Liver (tissue), 9 donors: ENCODE measurements around the gene LUC7L3. TPM values are rescaled to one million over a fixed set of nuclear protein-coding genes. Genes with fewer than 3 reads are reported as not detected.

Source experiments
- DNase-seq: peaks from one replicate; pipeline ENCODE4 v3.0.0-alpha.2; 2017; ENCODE audit warnings: low spot score
- H3K27ac ChIP-seq, 2 donors: one replicate each; pipeline ENCODE4 v1.7.0; 2013; ENCODE audit warnings: inconsistent platforms in 2 of 2, low read length in 2 of 2, control low read depth in 1 of 2, low read depth in 1 of 2, mild to moderate bottlenecking in 1 of 2
- H3K27me3 ChIP-seq, 4 donors: one replicate each; pipeline versions ENCODE4 v1.6.1 to v1.7.0; 2013; ENCODE audit warnings: low read length in 3 of 4, inconsistent platforms in 1 of 4, mild to moderate bottlenecking in 1 of 4, moderate library complexity in 1 of 4; ENCODE audit not compliant: control insufficient read depth in 4 of 4, insufficient read depth in 4 of 4
- H3K36me3 ChIP-seq, 4 donors: one replicate each; pipeline versions ENCODE4 v1.6.1 to v1.7.0; 2013; ENCODE audit warnings: low read length in 3 of 4, mild to moderate bottlenecking in 3 of 4, low read depth in 1 of 4, moderate library complexity in 1 of 4; ENCODE audit not compliant: control insufficient read depth in 4 of 4, insufficient read depth in 3 of 4
- H3K4me1 ChIP-seq, 4 donors: one replicate each; pipeline versions ENCODE4 v1.6.1 to v1.7.0; 2013; ENCODE audit warnings: low read length in 3 of 4, mild to moderate bottlenecking in 3 of 4, moderate library complexity in 1 of 4; ENCODE audit not compliant: control insufficient read depth in 4 of 4, insufficient read depth in 4 of 4
- H3K4me3 ChIP-seq, 3 donors: one replicate each; pipeline versions ENCODE4 v1.6.1 to v1.7.0; 2013; ENCODE audit warnings: low read length in 3 of 3, control low read depth in 1 of 3, low read depth in 1 of 3, mild to moderate bottlenecking in 1 of 3
- H3K9ac ChIP-seq, 2 donors: one replicate each; pipeline ENCODE4 v1.7.0; 2013; ENCODE audit warnings: low read length in 2 of 2, mild to moderate bottlenecking in 2 of 2, moderate library complexity in 2 of 2, control low read depth in 1 of 2, low read depth in 1 of 2
- H3K9me3 ChIP-seq, 4 donors: one replicate each; pipeline versions ENCODE4 v1.6.1 to v1.7.0; 2013; ENCODE audit warnings: low read length in 3 of 4; ENCODE audit not compliant: control insufficient read depth in 4 of 4
- EGR1 ChIP-seq, 2 donors: IDR thresholded peaks; 2 replicates each; pipeline ENCODE4 v1.6.1; 2016 to 2018; ENCODE audit warnings: antibody characterized with exemption in 2 of 2, low read depth in 2 of 2
- FOXA1 ChIP-seq: IDR thresholded peaks from 2 replicates; pipeline ENCODE4 v1.6.1; 2016; ENCODE audit warnings: antibody characterized with exemption
- FOXA2 ChIP-seq: IDR thresholded peaks from 2 replicates; pipeline ENCODE4 v1.6.1; 2016; ENCODE audit warnings: antibody characterized with exemption
- GABPA ChIP-seq, 2 donors: IDR thresholded peaks in 1 of 2; conservative IDR thresholded peaks in 1 of 2; 2 replicates each; pipeline ENCODE4 v1.6.1; 2016; ENCODE audit warnings: antibody characterized with exemption in 2 of 2, mild to moderate bottlenecking in 1 of 2, moderate library complexity in 1 of 2
- HNF4A ChIP-seq, 2 donors: conservative IDR thresholded peaks; 2 replicates each; pipeline ENCODE4 v1.6.1; 2016; ENCODE audit warnings: antibody characterized with exemption in 2 of 2, mild to moderate bottlenecking in 2 of 2
- HNF4G ChIP-seq: IDR thresholded peaks from 2 replicates; pipeline ENCODE4 v1.6.1; 2016; ENCODE audit warnings: antibody characterized with exemption
- JUND ChIP-seq, 2 donors: IDR thresholded peaks; 2 replicates each; pipeline ENCODE4 v1.6.1; 2016; ENCODE audit warnings: antibody characterized with exemption in 2 of 2
- MAX ChIP-seq: IDR thresholded peaks from 2 replicates; pipeline ENCODE4 v1.6.1; 2016; ENCODE audit warnings: antibody characterized with exemption
- NR2F2 ChIP-seq: IDR thresholded peaks from 2 replicates; pipeline ENCODE4 v1.6.1; 2016; ENCODE audit warnings: antibody characterized with exemption
- RAD21 ChIP-seq, 2 donors: IDR thresholded peaks; 2 replicates each; pipeline ENCODE4 v1.6.1; 2016; ENCODE audit warnings: antibody characterized with exemption in 2 of 2, mild to moderate bottlenecking in 2 of 2
- REST ChIP-seq: IDR thresholded peaks from 2 replicates; pipeline ENCODE4 v1.6.1; 2016; ENCODE audit warnings: antibody characterized with exemption, mild to moderate bottlenecking
- RXRA ChIP-seq, 2 donors: IDR thresholded peaks; 2 replicates each; pipeline ENCODE4 v1.6.1; 2017 to 2018; ENCODE audit warnings: antibody characterized with exemption in 2 of 2, mild to moderate bottlenecking in 1 of 2
- SP1 ChIP-seq: IDR thresholded peaks from 2 replicates; pipeline ENCODE4 v1.6.1; 2018; ENCODE audit warnings: antibody characterized with exemption, mild to moderate bottlenecking
- TAF1 ChIP-seq: conservative IDR thresholded peaks from 2 replicates; pipeline ENCODE4 v1.6.1; 2016; ENCODE audit warnings: antibody characterized with exemption, mild to moderate bottlenecking
- YY1 ChIP-seq: IDR thresholded peaks from 2 replicates; pipeline ENCODE4 v1.6.1; 2016; ENCODE audit warnings: antibody characterized with exemption, mild to moderate bottlenecking
- WGBS: extraction: QIAGEN DNeasy Blood & Tissue Kit; methylation state at CpG from one replicate; pipeline ENCODE4 v1.1.7; 2013; 5-methylcytosine and 5-hydroxymethylcytosine counted together
- polyA plus RNA-seq, 2 donors: library from polyadenylated mRNA; stranded (reverse) in 1 of 2; unstranded in 1 of 2; fragments of 200-250 nt in 1 of 2; fragments of >200 nt in 1 of 2; fragmentation: Nextera tagmentation in 1 of 2; extraction: Ambion mirVana in 1 of 2; gene quantifications; one replicate each; pipeline versions ENCODE4 v1.2.1 to v1.2.3, GENCODE V29; 2013 to 2015
- total RNA-seq, 2 donors: library from RNA; depleted of rRNA; stranded (reverse); fragments of >200 nt; gene quantifications; one replicate each; pipeline ENCODE4 v1.2.3, GENCODE V29; 2014
- TF ChIP-seq, protein P1 (sequence below): IDR thresholded peaks from 2 replicates; pipeline ENCODE4 v1.6.1; 2016; ENCODE audit warnings: antibody characterized with exemption
- TF ChIP-seq, protein P2 (sequence below): fragments of 150-350 bp; IDR thresholded peaks from 2 replicates; pipeline ENCODE4 v1.5.1; 2017; ENCODE audit warnings: improper control_type of control experiment, low read depth, low read length; ENCODE audit not compliant: missing input control
- TF ChIP-seq, protein P3 (sequence below): IDR thresholded peaks from 2 replicates; pipeline ENCODE4 v1.6.1; 2016; ENCODE audit warnings: antibody characterized with exemption
- donor health status: healthy.
- donor health status: healthy.
- donor health status: healthy.
- donor health status: healthy.
- donor health status: healthy.

LUC7L3 gene
- total and polyA plus RNA-seq, 4 donors: 15.5 to 126 (median 26.2) TPM

DNA sequence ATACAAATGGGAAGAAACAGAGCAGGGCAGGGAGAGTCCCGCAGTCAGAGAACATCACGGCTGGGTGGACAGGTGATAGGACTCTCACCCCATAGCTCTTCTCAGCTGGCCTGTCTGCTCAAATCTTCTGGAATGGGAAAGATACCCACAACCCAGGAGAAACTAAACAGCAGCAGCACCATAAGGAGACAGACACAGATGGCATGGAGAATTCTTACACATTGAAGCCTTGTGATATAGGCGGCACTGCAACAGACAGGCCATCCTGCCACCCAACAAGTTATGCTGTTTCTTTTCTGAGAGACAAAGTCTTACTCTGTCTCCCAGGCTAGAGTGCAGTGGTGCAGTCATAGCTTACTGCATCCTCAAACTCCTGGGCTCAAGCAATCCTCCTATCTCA is 56.5 kb downstream of the LUC7L3 start:
- Histone ChIP-seq H3K9me3 (no peaks in the 10 kb centered on the region), H3K4me3 (no peak overlapping the region), H3K27ac (no peak overlapping the region), H3K4me1 (no peaks in the 10 kb centered on the region), H3K36me3 (no peaks in the 10 kb centered on the region), H3K27me3 (no peaks in the 10 kb centered on the region), H3K9ac (no peak overlapping the region)
- no peak for DNase-seq
- no peak for TF ChIP-seq REST
- TF ChIP-seq, protein P1, sequence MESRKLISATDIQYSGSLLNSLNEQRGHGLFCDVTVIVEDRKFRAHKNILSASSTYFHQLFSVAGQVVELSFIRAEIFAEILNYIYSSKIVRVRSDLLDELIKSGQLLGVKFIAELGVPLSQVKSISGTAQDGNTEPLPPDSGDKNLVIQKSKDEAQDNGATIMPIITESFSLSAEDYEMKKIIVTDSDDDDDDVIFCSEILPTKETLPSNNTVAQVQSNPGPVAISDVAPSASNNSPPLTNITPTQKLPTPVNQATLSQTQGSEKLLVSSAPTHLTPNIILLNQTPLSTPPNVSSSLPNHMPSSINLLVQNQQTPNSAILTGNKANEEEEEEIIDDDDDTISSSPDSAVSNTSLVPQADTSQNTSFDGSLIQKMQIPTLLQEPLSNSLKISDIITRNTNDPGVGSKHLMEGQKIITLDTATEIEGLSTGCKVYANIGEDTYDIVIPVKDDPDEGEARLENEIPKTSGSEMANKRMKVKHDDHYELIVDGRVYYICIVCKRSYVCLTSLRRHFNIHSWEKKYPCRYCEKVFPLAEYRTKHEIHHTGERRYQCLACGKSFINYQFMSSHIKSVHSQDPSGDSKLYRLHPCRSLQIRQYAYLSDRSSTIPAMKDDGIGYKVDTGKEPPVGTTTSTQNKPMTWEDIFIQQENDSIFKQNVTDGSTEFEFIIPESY: no peak
- no peak for TF ChIP-seq EGR1 (IDR thresholded peaks at IDR 0.05; ENCODE audit: low read depth in 2 of 2)
- TF ChIP-seq GABPA (IDR thresholded peaks at IDR 0.05 in 1 of 2, conservative IDR thresholded peaks at IDR 0.05 in 1 of 2): no peak
- no peak for TF ChIP-seq HNF4A (conservative IDR thresholded peaks at IDR 0.05)
- TF ChIP-seq YY1: no peak
- TF ChIP-seq TAF1: no peak
- no peak for TF ChIP-seq RAD21 (IDR thresholded peaks at IDR 0.05)
- no peak for TF ChIP-seq HNF4G
- TF ChIP-seq SP1: no peak
- no peak for TF ChIP-seq MAX
- TF ChIP-seq RXRA (IDR thresholded peaks at IDR 0.05): no peak
- TF ChIP-seq, protein P2, sequence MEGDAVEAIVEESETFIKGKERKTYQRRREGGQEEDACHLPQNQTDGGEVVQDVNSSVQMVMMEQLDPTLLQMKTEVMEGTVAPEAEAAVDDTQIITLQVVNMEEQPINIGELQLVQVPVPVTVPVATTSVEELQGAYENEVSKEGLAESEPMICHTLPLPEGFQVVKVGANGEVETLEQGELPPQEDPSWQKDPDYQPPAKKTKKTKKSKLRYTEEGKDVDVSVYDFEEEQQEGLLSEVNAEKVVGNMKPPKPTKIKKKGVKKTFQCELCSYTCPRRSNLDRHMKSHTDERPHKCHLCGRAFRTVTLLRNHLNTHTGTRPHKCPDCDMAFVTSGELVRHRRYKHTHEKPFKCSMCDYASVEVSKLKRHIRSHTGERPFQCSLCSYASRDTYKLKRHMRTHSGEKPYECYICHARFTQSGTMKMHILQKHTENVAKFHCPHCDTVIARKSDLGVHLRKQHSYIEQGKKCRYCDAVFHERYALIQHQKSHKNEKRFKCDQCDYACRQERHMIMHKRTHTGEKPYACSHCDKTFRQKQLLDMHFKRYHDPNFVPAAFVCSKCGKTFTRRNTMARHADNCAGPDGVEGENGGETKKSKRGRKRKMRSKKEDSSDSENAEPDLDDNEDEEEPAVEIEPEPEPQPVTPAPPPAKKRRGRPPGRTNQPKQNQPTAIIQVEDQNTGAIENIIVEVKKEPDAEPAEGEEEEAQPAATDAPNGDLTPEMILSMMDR: no peak
- no peak for TF ChIP-seq JUND (IDR thresholded peaks at IDR 0.05)
- TF ChIP-seq FOXA2: no peak
- TF ChIP-seq, protein P3, sequence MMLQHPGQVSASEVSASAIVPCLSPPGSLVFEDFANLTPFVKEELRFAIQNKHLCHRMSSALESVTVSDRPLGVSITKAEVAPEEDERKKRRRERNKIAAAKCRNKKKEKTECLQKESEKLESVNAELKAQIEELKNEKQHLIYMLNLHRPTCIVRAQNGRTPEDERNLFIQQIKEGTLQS: no peak
- 98% methylated on average over 3 of the region's 3 CpGs for WGBS

- no peak for DNase-seq
- H3K9ac ChIP-seq: no peak overlapping the region
- TF ChIP-seq JUND (IDR thresholded peaks at IDR 0.05) (no peak), FOXA1 (no peak), RXRA (IDR thresholded peaks at IDR 0.05) (no peak), REST (no peak), NR2F2 (no peak), EGR1 (IDR thresholded peaks at IDR 0.05; ENCODE audit: low read depth in 2 of 2) (no peak), HNF4A (conservative IDR thresholded peaks at IDR 0.05) (no peak)
- TF ChIP-seq, protein P1: no peak
- TF ChIP-seq, protein P3: no peak
- no peaks in the 10 kb centered on the region for H3K27me3 ChIP-seq
- H3K4me3 ChIP-seq: no peak overlapping the region
- no peaks in the 10 kb centered on the region for H3K9me3 ChIP-seq
- H3K27ac ChIP-seq: no peak overlapping the region
- 91% methylated on average over 8 of the region's 8 CpGs for WGBS
- no peaks in the 10 kb centered on the region for H3K36me3 ChIP-seq
- peaks cover 0 to 3% (median 0%) of the 10 kb centered on the region in 4 donors for H3K4me1 ChIP-seq
These were observed 59.1 kb downstream of the LUC7L3 start for GRCh38 chr17:50778471-50778870.
